Motor neuron (in vitro differentiated cells): ENCODE data around the gene RNASE12. TPM values are rescaled to one million over a fixed set of nuclear protein-coding genes. Genes with fewer than 3 reads are reported as not detected.
A peak's percentile ranks its signal among the peaks of the same experiment; 100 is the strongest.

ENCODE experiments used
- ATAC-seq, 8 experiments: fragments of 200-7000 bp; cut with Tn5 transposase; replicated peaks in 6 of 8; 2 replicates each; pipeline ENCODE4 v1.8.0; 2021; ENCODE audit warnings: mild to moderate bottlenecking in 8 of 8, moderate library complexity in 8 of 8
- H3K27ac ChIP-seq, 2 donors: fragments of 250-450 bp; sonication (Bioruptor Pico); 2 replicates each; pipeline ENCODE4 v1.9.0; 2021; ENCODE audit warnings: antibody characterized with exemption in 2 of 2, mild to moderate bottlenecking in 2 of 2, moderate library complexity in 1 of 2
- H3K4me1 ChIP-seq, 2 donors: fragments of 250-450 bp; sonication (Bioruptor Pico); replicated peaks in 1 of 2; 2 replicates each; pipeline ENCODE4 v1.6.1; 2021; ENCODE audit warnings: antibody characterized with exemption in 2 of 2, mild to moderate bottlenecking in 2 of 2, moderate library complexity in 1 of 2
- H3K4me3 ChIP-seq, 5 donors: fragments of 250-450 bp; sonication (Bioruptor Pico); 2 replicates each; pipeline ENCODE4 v1.9.0; 2021; ENCODE audit warnings: antibody characterized with exemption in 5 of 5, mild to moderate bottlenecking in 5 of 5, moderate library complexity in 4 of 5
- WGBS, 10 experiments: fragments of 450-650 bp; shearing (Covaris generic); methylation state at CpG; one replicate each; pipeline ENCODE4 v1.0.0; 2022; 5-methylcytosine and 5-hydroxymethylcytosine counted together
- in situ Hi-C, 9 experiments: fragments of 400-800 bp; cut with MboI; loops; one replicate each; pipeline ENCODE4 v1.15.0; 2021; ENCODE audit warnings: low sequenced_read_pairs in 9 of 9, low pct_unique_long_range_greater_than_20kb in 2 of 9; ENCODE audit not compliant: unreplicated experiment in 9 of 9
- total RNA-seq, 8 experiments: library from RNA; unstranded; fragments of 300-600 nt; gene quantifications; 2 replicates each; pipeline versions ENCODE4 v1.2.3 to v1.2.4, GENCODE V29; 2022

The RNASE12 gene
- total RNA-seq, 8 experiments from 2014 or later, result not detected

- WGBS, 10 experiments, result 1 to 29% (median 6%) methylated on average over 5 to 25 of the region's 27 CpGs
- no peak overlapping the region for H3K27ac ChIP-seq
These were observed 19.0 kb upstream of the RNASE12 start for GRCh38 chr14:20610002-20610765.

DNA sequence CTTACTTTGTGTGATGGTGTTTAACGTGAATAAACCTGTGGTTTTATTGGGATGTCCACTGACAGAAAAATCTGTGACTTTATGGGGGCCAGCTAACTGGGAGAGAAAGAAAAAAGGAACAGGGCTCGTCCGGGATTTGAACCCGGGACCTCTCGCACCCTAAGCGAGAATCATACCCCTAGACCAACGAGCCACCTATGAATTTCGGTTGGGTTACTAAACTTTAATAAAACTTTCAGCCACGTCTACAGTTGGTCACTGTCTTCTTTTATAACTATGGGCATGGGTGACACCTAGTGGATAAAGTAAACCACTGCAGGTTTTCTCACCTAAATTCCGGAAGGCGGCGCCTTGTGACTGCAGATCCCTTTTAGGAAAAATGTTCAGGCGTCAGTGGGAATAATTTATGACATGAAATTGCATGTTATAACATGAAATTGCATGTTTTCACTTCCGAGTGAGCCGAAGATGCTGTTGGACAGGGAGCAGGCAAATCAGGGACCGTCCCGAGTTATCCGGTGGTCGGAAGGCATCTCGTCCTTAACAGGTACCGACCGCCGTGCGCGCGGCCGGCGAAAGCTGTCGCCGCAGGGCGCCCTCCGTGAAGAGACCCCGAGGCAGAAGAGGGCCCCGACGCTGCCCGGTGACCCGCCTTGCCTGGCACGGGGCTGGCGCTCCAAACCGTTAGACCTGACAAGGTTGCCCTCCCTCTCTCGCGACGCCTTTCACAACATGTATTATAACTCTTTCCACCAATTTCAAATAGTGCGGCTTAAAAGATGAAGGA, 18.2 kb upstream of the RNASE12 start:
- Histone ChIP-seq H3K4me1 (no peaks in the 10 kb centered on the region), H3K4me3 (peak overlapping the region; percentile 58 to 86 (median 71)), H3K27ac (no peak overlapping the region)
- ATAC-seq, result peak; percentile 6 to 16 (median 12)
- 0 to 3% (median 1%) methylated on average over 3 to 28 of the region's 44 CpGs; no CpG with 5 or more reads in 1 of the 10 experiments for WGBS, 10 experiments
- in situ Hi-C loops, result loop anchor here in 5 of 9 experiments (10.0 to 25.0 kb wide), 2 partner anchors 272 to 285 kb away; partner anchors contain the start of genes CCNB1IP1 (in 4 of the 5) and PARP2 (in 4 of the 5)

More at GRCh38 chr14:20610002-20610765, 19.0 kb upstream of the RNASE12 start:
- in situ Hi-C loops, result loop anchor here in 4 of 9 experiments (25.0 kb wide), 1 partner anchor 273 kb away; the partner anchor contains the start of genes CCNB1IP1 (in 4 of the 4) and PARP2 (in 4 of the 4)
- ATAC-seq, result peak; percentile 13 to 57 (median 45)
- H3K4me3 ChIP-seq, result peak overlapping the region; percentile 58 to 86 (median 71)
- H3K4me1 ChIP-seq, result peaks cover 0 to 6% of the 10 kb centered on the region in 2 donors

DNA sequence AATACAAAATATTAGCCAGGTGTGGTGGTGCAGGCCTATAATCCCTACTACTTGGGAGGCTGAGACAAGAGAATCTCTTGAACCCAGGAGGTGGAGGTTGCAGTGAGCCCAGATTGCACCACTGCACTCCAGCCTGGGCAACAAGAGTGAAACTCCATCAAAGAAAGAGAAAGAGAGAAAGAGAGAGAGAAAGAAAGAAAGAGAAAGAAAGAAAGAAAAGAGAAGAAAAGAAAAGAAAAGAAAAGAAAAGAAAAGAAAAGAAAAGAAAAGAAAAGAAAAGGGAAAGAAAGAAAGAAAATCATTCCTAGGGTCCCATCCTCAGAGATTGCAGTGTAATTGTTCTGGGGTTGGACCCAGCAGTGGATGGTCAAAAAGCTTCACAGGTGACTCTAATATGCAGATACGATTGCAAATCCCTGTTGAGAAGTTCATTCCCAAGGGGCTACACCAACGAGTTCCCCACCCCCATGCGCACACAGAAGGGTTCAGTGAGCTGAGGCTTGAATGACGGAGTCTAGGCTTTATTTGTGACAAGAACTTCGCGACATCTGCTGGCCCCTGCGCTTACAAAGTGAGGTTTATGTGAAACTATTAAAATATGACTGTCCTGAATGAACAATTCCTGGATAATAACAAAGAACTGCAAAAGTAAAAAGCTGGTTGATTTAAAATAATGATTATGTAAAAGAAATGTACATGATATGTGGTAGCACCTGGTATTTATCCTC, 17.4 kb upstream of the RNASE12 start:
- no peak for ATAC-seq
- no peak overlapping the region for H3K27ac ChIP-seq
- 33 to 87% (median 66%) methylated on average over 5 to 7 of the region's 7 CpGs; no CpG with 5 or more reads in 1 of the 10 experiments for WGBS, 10 experiments
- no peaks in the 10 kb centered on the region for H3K4me1 ChIP-seq
- no peak overlapping the region for H3K4me3 ChIP-seq
- in situ Hi-C loops, result loop anchor here in 5 of 9 experiments (10.0 to 25.0 kb wide), 2 partner anchors 271 to 284 kb away; partner anchors contain the start of genes CCNB1IP1 (in 4 of the 5) and PARP2 (in 4 of the 5)

DNA sequence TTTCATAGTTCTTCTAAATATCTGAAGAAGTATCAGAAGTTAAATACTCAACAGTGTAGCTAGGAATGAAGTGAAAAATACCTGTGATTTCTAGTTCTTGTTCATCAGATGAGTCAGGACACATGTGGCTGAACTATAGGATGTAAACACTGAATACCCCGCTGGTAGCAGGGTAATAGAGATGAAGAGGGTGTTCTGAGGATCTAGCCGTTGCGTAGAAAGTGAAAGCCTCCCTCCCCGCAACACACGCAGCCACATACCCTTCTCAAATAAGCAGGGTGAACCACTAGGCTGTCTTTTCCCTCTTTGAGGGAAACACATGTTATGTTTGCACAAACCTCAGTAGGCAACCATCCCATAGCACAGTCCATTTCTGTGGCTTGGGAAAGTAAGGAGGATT, 16.4 kb upstream of the RNASE12 start:
- WGBS, 10 experiments, result 27 to 86% (median 73%) methylated on average over 1 to 4 of the region's 5 CpGs; no CpG with 5 or more reads in 5 of the 10 experiments
- in situ Hi-C loops, result loop anchor here in 5 of 9 experiments (10.0 to 25.0 kb wide), 2 partner anchors 270 to 283 kb away; partner anchors contain the start of genes CCNB1IP1 (in 4 of the 5) and PARP2 (in 4 of the 5)
- no peak for ATAC-seq

DNA sequence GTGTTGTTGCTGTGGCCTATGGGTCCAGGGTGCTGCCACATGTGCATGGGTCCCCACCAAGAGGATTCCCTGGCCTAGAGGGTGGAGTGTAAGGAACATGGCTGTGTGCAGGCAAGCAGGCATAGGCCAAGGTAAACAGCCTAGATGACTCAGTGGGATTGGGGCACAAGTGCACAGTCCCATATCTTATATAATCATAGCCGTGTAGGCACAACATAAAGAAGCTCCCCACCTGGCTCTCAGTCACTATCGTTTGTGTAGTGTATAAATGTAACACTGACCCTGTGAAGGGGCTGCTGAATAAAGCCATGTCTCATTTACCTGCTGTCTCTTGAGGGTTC, 15.7 kb upstream of the RNASE12 start:
- no peaks in the 10 kb centered on the region for H3K4me1 ChIP-seq
- H3K4me3 ChIP-seq, result no peak overlapping the region
- in situ Hi-C loops, result loop anchor here in 5 of 9 experiments (10.0 to 25.0 kb wide), 2 partner anchors 270 to 282 kb away; partner anchors contain the start of genes CCNB1IP1 (in 4 of the 5) and PARP2 (in 4 of the 5)
- 0 to 100% (median 14%) methylated on average over 1 to 2 of the region's 2 CpGs; no CpG with 5 or more reads in 6 of the 10 experiments for WGBS, 10 experiments
- H3K27ac ChIP-seq, result no peak overlapping the region
- ATAC-seq, result no peak

More for the DNA sequence above, 16.4 kb upstream of the RNASE12 start:
- Histone ChIP-seq H3K27ac (no peak overlapping the region), H3K4me1 (no peaks in the 10 kb centered on the region), H3K4me3 (no peak overlapping the region)

GRCh38 chr14:20606190-20606901, 15.2 kb upstream of the RNASE12 start:
- H3K4me1 ChIP-seq, result no peaks in the 10 kb centered on the region
- in situ Hi-C loops, result loop anchor here in 5 of 9 experiments (10.0 to 25.0 kb wide), 2 partner anchors 269 to 282 kb away; partner anchors contain the start of genes CCNB1IP1 (in 4 of the 5) and PARP2 (in 4 of the 5)
- 0 to 38% (median 0%) methylated on average over 1 to 5 of the region's 8 CpGs; no CpG with 5 or more reads in 3 of the 10 experiments for WGBS, 10 experiments
- peak in 3 of 8 experiments; percentile 21 to 29 (median 24) for ATAC-seq
- no peak overlapping the region for H3K4me3 ChIP-seq
- H3K27ac ChIP-seq, result no peak overlapping the region

GRCh38 chr14:20603813-20604690, 12.9 kb upstream of the RNASE12 start:
- no peak overlapping the region for H3K4me3 ChIP-seq
- in situ Hi-C loops, result loop anchor here in 5 of 9 experiments (10.0 to 25.0 kb wide), 2 partner anchors 267 to 279 kb away; partner anchors contain the start of genes CCNB1IP1 (in 4 of the 5) and PARP2 (in 4 of the 5)
- no peaks in the 10 kb centered on the region for H3K4me1 ChIP-seq
- no peak for ATAC-seq
- no peak overlapping the region for H3K27ac ChIP-seq
- WGBS, 10 experiments, result 22 to 86% (median 73%) methylated on average over 3 to 10 of the region's 13 CpGs; no CpG with 5 or more reads in 3 of the 10 experiments

DNA sequence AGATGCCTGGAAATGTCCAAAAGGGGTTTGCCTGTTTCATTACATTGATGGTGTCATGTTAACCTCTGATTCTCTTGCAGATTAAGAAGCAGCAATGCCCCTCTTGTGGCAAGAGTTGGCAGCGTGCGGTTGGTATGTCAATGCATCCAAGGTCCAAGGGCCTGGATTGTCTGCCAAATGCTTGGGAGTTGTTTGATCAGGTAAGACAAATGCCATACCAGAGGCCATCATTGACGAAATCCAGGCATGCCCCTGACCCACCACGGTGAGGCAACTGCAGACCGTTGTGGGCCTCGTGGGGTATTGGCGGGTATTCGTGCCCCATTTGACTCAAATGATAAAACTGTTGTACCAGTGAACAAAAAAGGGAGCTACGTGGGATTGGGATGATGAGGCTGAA, 11.4 kb upstream of the RNASE12 start:
- no peak overlapping the region for H3K27ac ChIP-seq
- in situ Hi-C loops, result loop anchor here in 5 of 9 experiments (10.0 to 25.0 kb wide), 2 partner anchors 265 to 278 kb away; partner anchors contain the start of genes CCNB1IP1 (in 4 of the 5) and PARP2 (in 4 of the 5)
- 8 to 100% (median 76%) methylated on average over 1 to 7 of the region's 9 CpGs; no CpG with 5 or more reads in 2 of the 10 experiments for WGBS, 10 experiments
- no peak overlapping the region for H3K4me3 ChIP-seq
- no peak for ATAC-seq
- H3K4me1 ChIP-seq, result no peaks in the 10 kb centered on the region

DNA sequence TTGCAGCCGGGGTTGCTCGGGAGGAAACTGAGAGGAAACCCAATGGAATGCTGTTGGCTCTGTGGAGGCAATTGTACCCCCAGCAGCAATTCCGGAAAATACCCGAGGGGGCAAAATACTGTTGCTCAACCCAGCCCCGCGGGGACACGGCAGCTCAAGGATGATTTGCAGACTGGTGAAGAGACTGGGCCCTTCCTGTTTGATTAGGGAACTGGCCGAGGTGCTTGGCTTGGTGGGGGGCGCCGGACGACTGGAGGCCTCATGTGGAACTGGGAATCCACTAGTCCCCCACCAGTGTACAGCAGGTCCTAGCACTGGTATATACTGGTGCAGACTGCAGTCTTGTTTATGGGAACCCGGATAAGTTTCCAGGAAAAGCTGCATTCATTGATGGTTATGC, 10.3 kb upstream of the RNASE12 start:
- WGBS, 10 experiments, result 17 to 90% (median 80%) methylated on average over 1 to 4 of the region's 12 CpGs; no CpG with 5 or more reads in 4 of the 10 experiments
- H3K4me3 ChIP-seq, result no peak overlapping the region
- no peaks in the 10 kb centered on the region for H3K4me1 ChIP-seq
- peak in 1 of 8 experiments; percentile 38 for ATAC-seq
- H3K27ac ChIP-seq, result no peak overlapping the region
- in situ Hi-C loops, result loop anchor here in 5 of 9 experiments (10.0 to 25.0 kb wide), 2 partner anchors 264 to 277 kb away; partner anchors contain the start of genes CCNB1IP1 (in 4 of the 5) and PARP2 (in 4 of the 5)

DNA sequence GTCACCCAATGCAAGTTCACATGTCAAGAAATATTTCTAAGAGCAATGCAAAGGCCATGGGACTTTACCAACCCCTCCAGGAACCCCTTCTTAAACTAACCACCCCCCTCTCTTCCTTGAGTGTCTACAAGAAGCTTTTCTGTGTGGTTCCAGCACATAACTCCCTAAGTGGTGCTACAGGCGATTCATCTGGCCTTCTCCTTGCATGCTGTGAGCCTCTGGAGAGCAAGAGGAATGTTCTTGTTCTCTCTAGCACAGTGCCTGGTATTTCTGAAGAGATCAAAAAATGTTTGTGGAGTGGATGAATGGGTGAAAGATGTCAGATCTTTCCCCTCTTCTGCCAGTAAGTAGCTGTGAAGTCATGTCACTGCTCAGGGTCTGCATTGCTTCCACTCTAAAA, 5.9 kb upstream of the RNASE12 start:
- in situ Hi-C loops, result loop anchor here in 1 of 9 experiments (10.0 kb wide), 1 partner anchor 62 kb away; no protein-coding TSS in a partner anchor
- WGBS, 10 experiments, result 17 to 100% (median 67%) methylated on average over 1 of the region's 1 CpG; no CpG with 5 or more reads in 5 of the 10 experiments

More for the DNA sequence above, 5.9 kb upstream of the RNASE12 start:
- Histone ChIP-seq H3K27ac (no peak overlapping the region), H3K4me3 (no peak overlapping the region), H3K4me1 (no peaks in the 10 kb centered on the region)
- ATAC-seq, result no peak
